ENCODE results near the gene CACNB2. TPM values are rescaled to one million over a fixed set of nuclear protein-coding genes. Genes with fewer than 3 reads are reported as not detected.

CACNB2 gene
- total and polyA plus RNA-seq, 2 of the 13 experiments (the other 11 are each of a cell fraction or from before 2014, with no cell fraction given), result not detected

DNA sequence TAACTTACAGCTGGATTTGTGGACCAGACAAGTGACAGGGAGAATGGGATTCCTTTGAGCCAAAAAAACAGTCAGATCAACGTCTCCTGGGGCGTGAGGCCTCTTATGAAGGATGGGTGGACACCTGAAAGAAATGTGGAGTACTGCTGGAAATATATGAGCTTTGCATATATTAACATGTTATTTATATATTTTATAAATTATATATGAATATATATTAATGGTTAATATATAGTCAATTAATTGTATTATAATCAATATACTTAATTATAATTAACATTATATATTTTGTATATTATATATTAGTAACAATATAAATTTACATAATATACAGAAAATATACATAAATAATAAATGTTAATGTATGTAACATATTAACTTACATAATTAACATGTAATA lies 57.5 kb downstream of the CACNB2 start (continued):
- TF ChIP-seq, protein P1, sequence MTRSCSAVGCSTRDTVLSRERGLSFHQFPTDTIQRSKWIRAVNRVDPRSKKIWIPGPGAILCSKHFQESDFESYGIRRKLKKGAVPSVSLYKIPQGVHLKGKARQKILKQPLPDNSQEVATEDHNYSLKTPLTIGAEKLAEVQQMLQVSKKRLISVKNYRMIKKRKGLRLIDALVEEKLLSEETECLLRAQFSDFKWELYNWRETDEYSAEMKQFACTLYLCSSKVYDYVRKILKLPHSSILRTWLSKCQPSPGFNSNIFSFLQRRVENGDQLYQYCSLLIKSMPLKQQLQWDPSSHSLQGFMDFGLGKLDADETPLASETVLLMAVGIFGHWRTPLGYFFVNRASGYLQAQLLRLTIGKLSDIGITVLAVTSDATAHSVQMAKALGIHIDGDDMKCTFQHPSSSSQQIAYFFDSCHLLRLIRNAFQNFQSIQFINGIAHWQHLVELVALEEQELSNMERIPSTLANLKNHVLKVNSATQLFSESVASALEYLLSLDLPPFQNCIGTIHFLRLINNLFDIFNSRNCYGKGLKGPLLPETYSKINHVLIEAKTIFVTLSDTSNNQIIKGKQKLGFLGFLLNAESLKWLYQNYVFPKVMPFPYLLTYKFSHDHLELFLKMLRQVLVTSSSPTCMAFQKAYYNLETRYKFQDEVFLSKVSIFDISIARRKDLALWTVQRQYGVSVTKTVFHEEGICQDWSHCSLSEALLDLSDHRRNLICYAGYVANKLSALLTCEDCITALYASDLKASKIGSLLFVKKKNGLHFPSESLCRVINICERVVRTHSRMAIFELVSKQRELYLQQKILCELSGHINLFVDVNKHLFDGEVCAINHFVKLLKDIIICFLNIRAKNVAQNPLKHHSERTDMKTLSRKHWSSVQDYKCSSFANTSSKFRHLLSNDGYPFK (CRISPR knock-in tag; IDR thresholded peaks at IDR 0.05; ENCODE audit: borderline replicate concordance), result no peak

DNA sequence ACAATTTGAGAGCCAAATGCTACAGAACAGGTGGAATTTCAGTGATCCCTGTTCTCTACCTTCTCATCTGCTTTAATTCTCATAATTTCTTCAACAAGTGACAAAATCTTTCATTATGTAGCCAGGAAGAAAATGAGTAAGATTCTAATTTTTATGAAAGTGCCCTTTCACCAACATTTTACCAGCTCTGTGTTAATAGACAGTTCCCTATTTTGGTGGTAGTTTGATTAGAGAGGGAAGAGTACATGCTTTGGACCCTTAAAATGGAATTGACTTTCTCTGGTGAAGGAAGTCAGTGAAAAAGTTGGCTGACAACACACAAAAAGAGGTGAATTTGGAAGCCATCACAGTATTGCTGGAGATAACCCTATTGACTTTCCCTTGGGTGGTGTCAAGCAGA lies 61.7 kb downstream of the CACNB2 start:
- Histone ChIP-seq H3K79me2 (ENCODE audit: insufficient read depth, low read length) (no peaks in the 10 kb centered on the region), H3K36me3 (replicated peaks in 1 of 2; ENCODE audit: control insufficient read depth in 1 of 2, insufficient read depth in 2 of 2, low read length in 2 of 2) (no peaks in the 10 kb centered on the region), H3K4me1 (ENCODE audit: insufficient read depth, low read length) (no peaks in the 10 kb centered on the region), H3K4me3 (replicated peaks in 1 of 3; ENCODE audit: insufficient read depth in 1 of 3, low read depth in 2 of 3, low read length in 3 of 3) (no peak overlapping the region), H3K27ac (ENCODE audit: extremely low read length, insufficient read depth, low read length) (no peak overlapping the region), H3K4me2 (ENCODE audit: low read depth, low read length) (no peak overlapping the region), H4K20me1 (ENCODE audit: insufficient read depth, low read length) (no peaks in the 10 kb centered on the region), H3K27me3 (ENCODE audit: control insufficient read depth in 1 of 2, insufficient read depth in 2 of 2, low read length in 2 of 2) (no peaks in the 10 kb centered on the region; a peak in 1 of 5 replicates), H2AFZ (ENCODE audit: low read length) (no peak overlapping the region), H3K9me3 (ENCODE audit: low read length) (no peaks in the 10 kb centered on the region), H3K9ac (ENCODE audit: insufficient read depth, low read depth, low read length) (no peak overlapping the region)
- FAIRE-seq (no peak), DNase-seq (ENCODE audit: low spot score) (no peak), ATAC-seq (no peak)
- intact Hi-C loops (cut with micrococcal nuclease; ENCODE audit: unreplicated experiment) (no loop called here), in situ Hi-C loops (cut with HindIII; ENCODE audit: extremely low pct_ligation_motif_present, low pct_unique_long_range_greater_than_20kb) (no loop called here)
- CTCF ChIA-PET (ENCODE audit: low intra/inter-chr PET ratio, low total read pairs), result no interaction called here
- no TSS peak for BruUV-seq (replicated peaks)
- POLR2A ChIA-PET, result no interaction called here
- no peak for TF ChIP-seq MAFG (CRISPR knock-in tag; IDR thresholded peaks at IDR 0.05)
- no peak for TF ChIP-seq NFYB (CRISPR knock-in tag; IDR thresholded peaks at IDR 0.05)
- no peak for TF ChIP-seq KDM4B (CRISPR knock-in tag; IDR thresholded peaks at IDR 0.05)
- TF ChIP-seq, protein P2, sequence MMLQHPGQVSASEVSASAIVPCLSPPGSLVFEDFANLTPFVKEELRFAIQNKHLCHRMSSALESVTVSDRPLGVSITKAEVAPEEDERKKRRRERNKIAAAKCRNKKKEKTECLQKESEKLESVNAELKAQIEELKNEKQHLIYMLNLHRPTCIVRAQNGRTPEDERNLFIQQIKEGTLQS (CRISPR knock-in tag; IDR thresholded peaks at IDR 0.05), result no peak
- TF ChIP-seq, protein P3, sequence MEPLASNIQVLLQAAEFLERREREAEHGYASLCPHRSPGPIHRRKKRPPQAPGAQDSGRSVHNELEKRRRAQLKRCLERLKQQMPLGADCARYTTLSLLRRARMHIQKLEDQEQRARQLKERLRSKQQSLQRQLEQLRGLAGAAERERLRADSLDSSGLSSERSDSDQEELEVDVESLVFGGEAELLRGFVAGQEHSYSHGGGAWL (CRISPR knock-in tag; IDR thresholded peaks at IDR 0.05), result no peak
- no peak for TF ChIP-seq HES4 (CRISPR knock-in tag; IDR thresholded peaks at IDR 0.05; ENCODE audit: borderline replicate concordance)
- TF ChIP-seq SP4 (CRISPR knock-in tag; IDR thresholded peaks at IDR 0.05), result no peak
- TF ChIP-seq HOXA3 (CRISPR knock-in tag; IDR thresholded peaks at IDR 0.05), result no peak
- TF ChIP-seq, protein P4, sequence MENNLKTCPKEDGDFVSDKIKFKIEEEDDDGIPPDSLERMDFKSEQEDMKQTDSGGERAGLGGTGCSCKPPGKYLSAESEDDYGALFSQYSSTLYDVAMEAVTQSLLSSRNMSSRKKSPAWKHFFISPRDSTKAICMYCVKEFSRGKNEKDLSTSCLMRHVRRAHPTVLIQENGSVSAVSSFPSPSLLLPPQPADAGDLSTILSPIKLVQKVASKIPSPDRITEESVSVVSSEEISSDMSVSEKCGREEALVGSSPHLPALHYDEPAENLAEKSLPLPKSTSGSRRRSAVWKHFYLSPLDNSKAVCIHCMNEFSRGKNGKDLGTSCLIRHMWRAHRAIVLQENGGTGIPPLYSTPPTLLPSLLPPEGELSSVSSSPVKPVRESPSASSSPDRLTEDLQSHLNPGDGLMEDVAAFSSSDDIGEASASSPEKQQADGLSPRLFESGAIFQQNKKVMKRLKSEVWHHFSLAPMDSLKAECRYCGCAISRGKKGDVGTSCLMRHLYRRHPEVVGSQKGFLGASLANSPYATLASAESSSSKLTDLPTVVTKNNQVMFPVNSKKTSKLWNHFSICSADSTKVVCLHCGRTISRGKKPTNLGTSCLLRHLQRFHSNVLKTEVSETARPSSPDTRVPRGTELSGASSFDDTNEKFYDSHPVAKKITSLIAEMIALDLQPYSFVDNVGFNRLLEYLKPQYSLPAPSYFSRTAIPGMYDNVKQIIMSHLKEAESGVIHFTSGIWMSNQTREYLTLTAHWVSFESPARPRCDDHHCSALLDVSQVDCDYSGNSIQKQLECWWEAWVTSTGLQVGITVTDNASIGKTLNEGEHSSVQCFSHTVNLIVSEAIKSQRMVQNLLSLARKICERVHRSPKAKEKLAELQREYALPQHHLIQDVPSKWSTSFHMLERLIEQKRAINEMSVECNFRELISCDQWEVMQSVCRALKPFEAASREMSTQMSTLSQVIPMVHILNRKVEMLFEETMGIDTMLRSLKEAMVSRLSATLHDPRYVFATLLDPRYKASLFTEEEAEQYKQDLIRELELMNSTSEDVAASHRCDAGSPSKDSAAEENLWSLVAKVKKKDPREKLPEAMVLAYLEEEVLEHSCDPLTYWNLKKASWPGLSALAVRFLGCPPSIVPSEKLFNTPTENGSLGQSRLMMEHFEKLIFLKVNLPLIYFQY (CRISPR knock-in tag; IDR thresholded peaks at IDR 0.05; ENCODE audit: borderline replicate concordance), result no peak
- TF ChIP-seq, protein P5, sequence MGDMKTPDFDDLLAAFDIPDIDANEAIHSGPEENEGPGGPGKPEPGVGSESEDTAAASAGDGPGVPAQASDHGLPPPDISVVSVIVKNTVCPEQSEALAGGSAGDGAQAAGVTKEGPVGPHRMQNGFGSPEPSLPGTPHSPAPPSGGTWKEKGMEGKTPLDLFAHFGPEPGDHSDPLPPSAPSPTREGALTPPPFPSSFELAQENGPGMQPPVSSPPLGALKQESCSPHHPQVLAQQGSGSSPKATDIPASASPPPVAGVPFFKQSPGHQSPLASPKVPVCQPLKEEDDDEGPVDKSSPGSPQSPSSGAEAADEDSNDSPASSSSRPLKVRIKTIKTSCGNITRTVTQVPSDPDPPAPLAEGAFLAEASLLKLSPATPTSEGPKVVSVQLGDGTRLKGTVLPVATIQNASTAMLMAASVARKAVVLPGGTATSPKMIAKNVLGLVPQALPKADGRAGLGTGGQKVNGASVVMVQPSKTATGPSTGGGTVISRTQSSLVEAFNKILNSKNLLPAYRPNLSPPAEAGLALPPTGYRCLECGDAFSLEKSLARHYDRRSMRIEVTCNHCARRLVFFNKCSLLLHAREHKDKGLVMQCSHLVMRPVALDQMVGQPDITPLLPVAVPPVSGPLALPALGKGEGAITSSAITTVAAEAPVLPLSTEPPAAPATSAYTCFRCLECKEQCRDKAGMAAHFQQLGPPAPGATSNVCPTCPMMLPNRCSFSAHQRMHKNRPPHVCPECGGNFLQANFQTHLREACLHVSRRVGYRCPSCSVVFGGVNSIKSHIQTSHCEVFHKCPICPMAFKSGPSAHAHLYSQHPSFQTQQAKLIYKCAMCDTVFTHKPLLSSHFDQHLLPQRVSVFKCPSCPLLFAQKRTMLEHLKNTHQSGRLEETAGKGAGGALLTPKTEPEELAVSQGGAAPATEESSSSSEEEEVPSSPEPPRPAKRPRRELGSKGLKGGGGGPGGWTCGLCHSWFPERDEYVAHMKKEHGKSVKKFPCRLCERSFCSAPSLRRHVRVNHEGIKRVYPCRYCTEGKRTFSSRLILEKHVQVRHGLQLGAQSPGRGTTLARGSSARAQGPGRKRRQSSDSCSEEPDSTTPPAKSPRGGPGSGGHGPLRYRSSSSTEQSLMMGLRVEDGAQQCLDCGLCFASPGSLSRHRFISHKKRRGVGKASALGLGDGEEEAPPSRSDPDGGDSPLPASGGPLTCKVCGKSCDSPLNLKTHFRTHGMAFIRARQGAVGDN (CRISPR knock-in tag; IDR thresholded peaks at IDR 0.05), result no peak
- no peak for TF ChIP-seq ZNF674 (CRISPR knock-in tag; IDR thresholded peaks at IDR 0.05; ENCODE audit: low read depth)
